ENCODE measurements around the gene CAPN10.

DNA sequence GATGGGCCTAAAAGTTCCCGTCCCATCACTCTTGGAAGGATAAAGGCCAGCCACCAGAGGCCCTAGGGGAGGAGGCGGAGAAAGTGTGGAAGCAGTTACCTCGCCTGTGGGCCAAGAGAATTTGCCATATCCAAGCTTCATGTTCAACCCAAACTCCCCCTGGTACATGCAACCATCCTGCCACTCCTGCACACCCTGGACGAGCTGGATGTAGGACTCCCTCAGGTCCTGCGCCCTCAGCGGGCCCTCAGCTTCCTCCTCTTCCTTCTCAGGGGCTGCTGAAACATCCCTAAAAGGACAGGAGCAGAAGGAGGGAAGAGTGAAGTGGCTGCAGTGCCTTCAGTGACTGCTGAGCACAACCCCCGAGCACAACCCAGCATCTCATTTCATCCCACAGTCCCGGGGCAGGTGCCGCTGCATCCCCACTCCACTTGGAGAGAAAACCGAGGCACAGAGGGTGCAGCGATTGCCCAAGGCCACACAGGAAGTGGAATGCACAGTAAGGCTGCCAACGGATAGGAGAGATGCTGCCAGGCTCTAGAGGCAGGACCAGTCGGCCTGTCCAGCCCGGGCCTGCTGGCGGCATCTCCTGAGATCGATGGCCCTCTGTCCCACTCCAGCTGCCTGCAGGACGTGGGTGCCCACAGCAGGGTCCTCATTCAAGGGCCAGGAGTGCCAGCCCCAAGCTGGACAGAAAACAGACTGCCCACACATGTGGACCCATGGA, 31.6 kb upstream of the CAPN10 start:
- TF ChIP-seq CTCF (IDR thresholded peaks at IDR 0.05) (no peak), POLR2A (IDR thresholded peaks at IDR 0.05) (no peak)

Data from breast epithelium (tissue), 3 donors.